ENCODE results near the gene SLC23A2. TPM values are rescaled to one million over a fixed set of nuclear protein-coding genes. Genes with fewer than 3 reads are reported as not detected.
A peak's percentile ranks its signal among the peaks of the same experiment; 100 is the strongest.

SLC23A2 gene
- total RNA-seq, 2 experiments from 2014 or later, result 16.0 to 16.2 TPM

GRCh38 chr20:4808872-4809271 is 192.4 kb downstream of the SLC23A2 start:
- peaks cover 32% of the 10 kb centered on the region for H3K36me3 Mint-ChIP-seq (ENCODE audit: low read depth)
- no peak for TF ChIP-seq CTCF (IDR thresholded peaks at IDR 0.05)
- H3K4me1 Mint-ChIP-seq (ENCODE audit: low read depth), result peaks cover 73% of the 10 kb centered on the region

GRCh38 chr20:4805663-4806449 is 195.5 kb downstream of the SLC23A2 start:
- no peak for DNase-seq
- H3K9me3 Mint-ChIP-seq, result no peaks in the 10 kb centered on the region
- H3K4me1 Mint-ChIP-seq (ENCODE audit: low read depth), result peaks cover 44% of the 10 kb centered on the region
- H3K27ac Mint-ChIP-seq, result peak overlapping the region; percentile 50
- H3K27me3 Mint-ChIP-seq, result no peaks in the 10 kb centered on the region
- no peak for ATAC-seq
- H3K4me3 Mint-ChIP-seq, result no peak overlapping the region
- intact Hi-C loops (cut with micrococcal nuclease), result no loop called here
- POLR2A ChIA-PET, result interaction anchor here (1.4 kb wide), 1 partner anchor 9 kb away, joined by 8 read pairs; no protein-coding TSS in a partner anchor
- peaks cover 20% of the 10 kb centered on the region for H3K36me3 Mint-ChIP-seq (ENCODE audit: low read depth)
- CTCF ChIA-PET, result interaction anchor here (2.1 kb wide), 1 partner anchor 150 kb away, joined by 5 read pairs; no protein-coding TSS in a partner anchor
- no peak for TF ChIP-seq CTCF (IDR thresholded peaks at IDR 0.05)

More at GRCh38 chr20:4808872-4809271, 192.4 kb downstream of the SLC23A2 start:
- CTCF ChIA-PET, result interaction anchor here (1.2 kb wide), 2 partner anchors 147 to 292 kb away, joined by 3 read pairs; no protein-coding TSS in a partner anchor
- Mint-ChIP-seq H3K9me3 (no peaks in the 10 kb centered on the region), H3K27me3 (no peaks in the 10 kb centered on the region), H3K4me3 (no peak overlapping the region), H3K27ac (peak overlapping the region; percentile 63)
- no peak for ATAC-seq
- no peak for DNase-seq
- intact Hi-C loops (cut with micrococcal nuclease), result no loop called here
- POLR2A ChIA-PET, result interaction anchor here (1.0 kb wide), 1 partner anchor 12 kb away, joined by 3 read pairs; no protein-coding TSS in a partner anchor

GRCh38 chr20:4802527-4802926 is 198.8 kb downstream of the SLC23A2 start:
- no peaks in the 10 kb centered on the region for H3K27me3 Mint-ChIP-seq
- ATAC-seq (no peak), DNase-seq (no peak)
- H3K9me3 Mint-ChIP-seq, result no peaks in the 10 kb centered on the region
- POLR2A ChIA-PET, result interaction anchor here (1.5 to 1.8 kb wide), 2 partner anchors 9 to 128 kb away, joined by 4 to 5 read pairs; no protein-coding TSS in a partner anchor
- H3K4me3 Mint-ChIP-seq, result no peak overlapping the region
- TF ChIP-seq CTCF (IDR thresholded peaks at IDR 0.05), result no peak
- intact Hi-C loops (cut with micrococcal nuclease), result no loop called here
- CTCF ChIA-PET, result no interaction called here
- H3K27ac Mint-ChIP-seq, result no peak overlapping the region
- peaks cover 18% of the 10 kb centered on the region for H3K4me1 Mint-ChIP-seq (ENCODE audit: low read depth)
- peaks cover 36% of the 10 kb centered on the region for H3K36me3 Mint-ChIP-seq (ENCODE audit: low read depth)

Other genes with a start within 250 kb of the SLC23A2 start
- gene RASSF2, start 177.9 kb downstream of the SLC23A2 start, total RNA-seq, result 10 to 100 TPM; 33.7 to 36.2 TPM
- gene TMEM230, start 111.6 kb upstream of the SLC23A2 start, total RNA-seq, result 10 to 100 TPM; 66.8 to 76.3 TPM
- gene PCNA, start 118.4 kb upstream of the SLC23A2 start, total RNA-seq, result 100 to 1,000 TPM; 600 to 627 TPM
- 10 to 100 TPM; 30.2 to 34.7 TPM for gene CDS2, start 125.5 kb upstream of the SLC23A2 start, total RNA-seq